NCI-H460 (cell line): Measurements from ENCODE around the gene CELA2B. TPM values are rescaled to one million over a fixed set of nuclear protein-coding genes. Genes with fewer than 3 reads are reported as not detected.
A peak's percentile ranks its signal among the peaks of the same experiment; 100 is the strongest.

Experiments
- DNase-seq: peaks from one replicate; pipeline ENCODE4 v3.0.0-alpha.2; 2016; ENCODE audit warnings: low read depth; ENCODE audit errors: extremely low read depth
- total RNA-seq: library from RNA; depleted of rRNA; stranded (reverse); fragments of >200 nt; shearing (Covaris generic); gene quantifications from 2 replicates; pipeline ENCODE4 v1.2.3, GENCODE V29; 2014; rRNA removed

Gene CELA2B
- total RNA-seq, 1 experiment from 2014 or later = not detected

DNA sequence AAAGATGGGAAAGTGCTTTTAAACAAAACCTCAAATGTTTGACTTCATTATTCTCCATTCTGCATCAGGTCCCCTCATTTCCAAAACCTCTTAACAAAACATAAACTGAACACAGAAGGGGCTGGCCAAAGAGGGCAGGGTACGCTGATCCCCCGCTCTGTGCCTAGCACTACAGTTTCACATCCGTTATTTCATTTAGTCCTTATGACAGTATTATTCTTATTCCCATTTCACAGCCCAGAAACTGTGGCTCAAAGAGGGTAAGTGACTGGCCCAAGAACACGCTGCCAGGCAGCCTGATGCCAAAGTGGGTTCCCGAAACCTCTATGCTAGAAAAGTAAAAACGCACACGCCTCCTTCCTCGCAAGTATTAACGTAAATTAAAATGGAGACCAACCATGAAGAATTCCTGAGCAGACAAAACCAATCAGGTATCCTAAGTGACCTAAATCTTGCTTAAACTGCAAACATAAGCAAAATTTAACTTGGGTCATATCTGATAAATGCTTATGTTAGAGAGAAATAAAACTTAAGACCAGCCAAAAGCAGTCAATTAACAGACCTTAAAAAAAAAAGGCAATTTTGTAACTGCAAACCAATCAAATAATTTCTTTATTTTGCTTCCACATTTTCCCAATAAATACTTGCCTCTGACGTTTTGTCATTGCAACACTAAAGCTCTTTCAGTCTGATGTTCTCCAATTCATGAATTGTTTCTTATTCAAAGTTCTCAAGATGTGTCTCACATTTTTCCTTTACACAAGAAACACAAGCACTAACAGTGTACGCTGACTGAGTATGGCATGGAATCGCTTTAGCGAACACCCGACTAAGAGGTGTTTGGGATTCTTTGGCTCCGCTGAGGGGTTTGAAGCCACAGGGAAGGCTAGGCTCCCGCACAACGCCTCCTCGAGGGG lies 47.5 kb downstream of the CELA2B start:
- DNase-seq = no peak

GRCh38 chr1:15524021-15524282 lies 48.0 kb downstream of the CELA2B start, which contains the start of gene CASP9:
Gene CASP9 (minus strand): TSS chr1:15524215. CDS start chr1:15524200, 15 bp downstream.
- no peak for DNase-seq

DNA sequence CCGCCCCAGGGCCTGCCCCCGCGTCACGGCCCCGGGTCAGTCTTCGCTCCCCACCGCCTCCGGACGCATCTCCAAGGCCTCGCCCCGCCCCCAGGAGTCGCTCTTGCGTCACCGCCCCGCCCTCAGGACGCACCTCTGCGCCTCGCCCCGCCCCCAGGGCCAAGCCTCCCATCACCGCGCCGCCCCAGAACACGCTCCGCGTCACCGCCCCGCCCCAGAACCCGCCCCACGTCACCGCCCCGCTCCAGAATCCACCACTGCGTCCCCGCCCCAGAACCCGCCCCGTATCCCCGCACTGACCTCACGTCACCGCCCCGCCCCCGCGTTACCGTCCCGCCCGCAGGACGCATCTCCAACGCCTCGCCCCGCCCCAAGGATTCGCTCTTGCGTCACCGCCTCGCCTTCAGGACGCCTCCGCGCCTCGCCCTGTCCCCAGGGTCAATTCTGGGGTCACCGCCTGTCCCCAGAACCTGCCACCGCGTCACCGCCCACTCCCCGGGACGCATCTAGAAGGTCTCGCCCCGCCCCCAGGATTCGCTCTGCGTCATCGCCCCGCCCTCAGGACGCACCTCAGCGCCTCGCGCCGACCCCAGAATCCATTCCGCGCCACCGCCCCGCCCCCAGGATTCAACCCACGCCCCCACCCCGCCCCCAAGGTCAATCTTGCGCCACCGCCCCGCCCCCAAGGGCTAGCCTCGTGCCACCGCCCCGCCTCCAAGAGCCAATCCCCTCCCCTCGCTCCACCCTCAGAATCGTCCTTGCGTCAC lies 48.6 kb downstream of the CELA2B start:
- DNase-seq = peak; percentile 98

- DNase-seq = no peak
These were observed 49.4 kb downstream of the CELA2B start for GRCh38 chr1:15525050-15526020.

DNA sequence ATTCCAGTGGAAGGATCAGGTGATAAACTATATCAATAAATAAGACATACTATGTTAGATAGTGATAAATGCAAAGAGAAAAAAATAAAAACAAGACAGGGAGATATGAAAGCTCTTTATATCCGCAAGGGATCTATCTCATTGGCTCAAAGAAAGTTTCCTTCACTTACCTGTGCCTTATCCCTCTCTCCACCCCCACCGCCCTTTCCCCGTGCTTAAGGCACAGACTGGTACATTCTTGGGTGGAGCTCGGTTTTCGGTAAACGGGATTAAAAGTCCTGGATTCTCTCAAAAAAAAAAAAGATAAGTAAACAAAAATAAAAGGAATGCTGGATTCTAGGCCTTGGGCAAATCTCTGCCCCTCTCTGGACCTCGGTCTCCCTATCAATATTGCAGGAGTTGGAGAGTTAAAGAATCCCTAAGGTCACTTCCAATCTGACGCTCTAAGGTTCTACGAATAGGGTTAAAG lies 50.2 kb downstream of the CELA2B start:
- DNase-seq = no peak

DNA sequence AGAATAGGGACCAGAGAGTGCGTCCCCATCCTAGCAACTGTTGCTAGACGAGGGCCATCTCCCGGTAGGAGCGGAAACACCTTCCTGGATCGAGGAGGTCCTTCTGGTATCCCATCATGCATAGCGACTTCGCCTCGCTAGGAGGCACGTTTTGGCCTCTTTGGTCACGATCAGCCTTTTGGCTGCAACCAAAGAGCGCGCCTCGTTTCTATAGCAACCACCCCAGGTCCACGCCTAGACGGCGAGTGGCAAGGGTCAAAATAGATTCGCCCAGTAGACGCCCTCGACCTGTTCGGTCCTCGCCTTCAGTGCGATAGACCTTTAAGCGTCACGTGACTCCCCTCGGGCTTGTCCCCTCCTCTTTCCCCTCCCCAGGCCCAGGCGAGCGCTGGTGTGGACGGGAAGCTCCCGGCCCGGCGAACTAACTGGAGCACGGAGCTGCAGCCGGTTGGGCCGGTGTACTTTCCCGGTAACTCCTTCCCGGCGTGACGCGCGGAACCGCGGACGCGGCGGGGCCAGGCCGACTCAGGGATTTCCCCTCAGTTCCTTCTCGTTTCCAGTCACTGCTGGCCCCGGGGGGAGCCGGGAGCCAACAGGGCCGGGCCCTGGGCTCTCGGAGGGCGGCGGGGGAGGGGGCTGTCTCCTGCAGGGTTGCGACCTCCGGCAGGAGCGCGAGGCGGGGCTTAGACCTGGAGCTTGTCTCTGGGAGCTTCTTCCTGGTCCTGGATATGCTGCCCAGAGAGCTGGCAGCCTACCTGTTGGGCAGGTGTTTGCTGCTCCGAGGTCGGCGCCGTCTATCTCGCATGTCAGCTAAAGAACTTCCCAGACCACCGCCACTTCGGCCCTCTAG lies 50.8 kb downstream of the CELA2B start, which contains the start of gene DNAJC16:
DNAJC16 (plus strand) TSS at position 359 of the 850 bp plus-strand sequence. CDS start 2,258 bp downstream, outside the sequence.
- peak; percentile 99 for DNase-seq

DNA sequence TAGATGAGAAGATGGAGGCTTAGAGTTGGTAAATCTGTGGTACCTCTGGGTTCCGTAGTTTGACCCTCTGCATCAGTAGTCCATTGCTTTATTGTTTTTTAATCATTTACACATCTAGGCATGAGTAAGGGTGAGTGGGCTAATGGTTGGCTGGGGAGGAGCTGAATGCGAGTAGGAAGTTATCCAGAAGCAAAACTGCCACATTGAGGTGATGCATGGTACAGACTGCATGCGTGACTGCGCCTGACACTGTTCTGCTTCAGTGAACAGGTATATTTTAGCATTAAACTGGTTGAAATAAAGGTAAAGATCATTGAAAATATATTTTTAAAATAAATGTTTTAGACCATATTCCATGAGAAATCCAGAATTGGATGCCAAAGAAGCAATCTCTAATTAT lies 55.1 kb downstream of the CELA2B start:
- DNase-seq = no peak

DNA sequence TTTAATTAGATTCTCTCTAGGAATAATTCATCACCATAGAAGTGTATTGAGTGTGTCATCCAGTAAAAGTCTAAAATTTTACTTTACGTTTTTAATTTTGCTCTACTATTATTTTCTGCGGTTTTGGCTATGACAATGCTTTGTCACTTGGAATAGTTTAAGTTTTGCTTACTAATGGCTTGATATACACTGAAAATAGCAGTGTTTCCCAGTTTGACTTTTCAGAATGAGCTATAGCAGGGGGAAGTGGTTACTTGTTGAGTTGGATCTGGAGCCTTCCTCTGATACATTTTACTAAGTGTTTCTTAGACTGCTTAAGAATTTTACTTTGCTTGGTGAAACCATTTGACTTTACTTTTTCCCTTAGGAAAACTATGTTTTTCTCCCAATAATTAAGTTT lies 55.8 kb downstream of the CELA2B start:
- no peak for DNase-seq

DNA sequence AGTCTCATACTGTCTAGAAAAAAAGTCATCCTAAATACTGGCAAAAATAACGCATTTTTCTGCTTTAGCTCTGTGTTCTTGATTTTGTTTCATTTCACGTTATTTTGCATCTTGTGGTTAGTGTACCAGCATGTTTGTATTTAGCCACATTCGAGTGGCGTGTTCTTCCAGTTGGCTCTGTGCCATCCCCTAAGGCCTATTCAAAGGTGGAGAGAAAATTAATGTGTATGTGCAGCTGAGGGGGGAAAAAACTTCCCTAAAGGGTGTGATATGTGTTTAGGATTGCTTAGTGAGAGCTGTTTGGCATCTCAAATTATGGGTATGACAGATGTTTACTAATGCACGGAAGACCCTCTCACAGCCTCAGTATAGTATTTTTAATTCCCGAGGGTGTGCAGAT lies 62.9 kb downstream of the CELA2B start:
- no peak for DNase-seq

DNA sequence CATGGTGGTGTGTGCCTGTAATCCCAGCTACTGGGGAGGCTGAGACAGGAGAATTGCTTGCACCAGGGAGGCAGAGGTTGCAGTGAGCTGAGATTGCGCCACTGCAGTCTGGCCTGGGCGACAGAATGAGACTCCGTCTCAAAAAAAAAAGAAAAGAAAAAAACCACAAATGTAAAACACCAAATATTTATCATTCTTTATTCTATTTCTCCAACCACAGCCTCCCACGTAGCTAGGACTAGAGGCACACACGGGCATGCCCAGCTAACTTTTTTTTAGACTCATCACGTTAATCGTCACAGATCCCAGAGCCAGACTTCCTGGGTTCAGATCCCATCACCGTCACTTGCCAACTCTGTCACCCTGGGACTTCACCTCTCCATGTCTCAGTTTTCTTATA lies 64.3 kb downstream of the CELA2B start:
- DNase-seq = no peak

Other genes with a start within 250 kb of the CELA2B start
- 89.1 and 101 TPM in 2 replicates for gene FHAD1, start 228.9 kb upstream of the CELA2B start, total RNA-seq
- gene EFHD2, start 66.2 kb upstream of the CELA2B start, total RNA-seq = 212 and 236 TPM in 2 replicates
- not detected in 2 replicates for gene CTRC, start 37.7 kb upstream of the CELA2B start, total RNA-seq
- not detected in 2 replicates for gene CELA2A, start 19.4 kb upstream of the CELA2B start, total RNA-seq
- 18.0 and 19.3 TPM in 2 replicates for gene CASP9, start 48.1 kb downstream of the CELA2B start, total RNA-seq
- 15.0 and 15.9 TPM in 2 replicates for gene DNAJC16, start 50.7 kb downstream of the CELA2B start, total RNA-seq
- 4.0 and 4.2 TPM in 2 replicates for gene AGMAT, start 108.9 kb downstream of the CELA2B start, total RNA-seq
- 7.8 and 9.8 TPM in 2 replicates for gene DDI2, start 141.4 kb downstream of the CELA2B start, total RNA-seq
- 20.6 and 21.0 TPM in 2 replicates for gene PLEKHM2, start 208.2 kb downstream of the CELA2B start, total RNA-seq